T-helper 1 cell treated with Interleukin-12 subunit alpha and Interleukin-12 subunit beta and Interleukin-4 antibody, amounts not matched to agents 30 μg/mL and 1 μg/mL, for 36 hours (primary cell): ENCODE data around the gene ADSS1.
A peak's percentile ranks its signal among the peaks of the same experiment; 100 is the strongest.

Experiments used
- H3K27ac Mint-ChIP-seq: one replicate; pipeline ENCODE4 v1.8.0; 2021; ENCODE audit warnings: mild to moderate bottlenecking, mixed read lengths
- H3K27me3 Mint-ChIP-seq: one replicate; pipeline ENCODE4 v1.8.0; 2021; ENCODE audit warnings: low read depth, mixed read lengths
- H3K36me3 Mint-ChIP-seq: one replicate; pipeline ENCODE4 v1.8.0; 2021; ENCODE audit warnings: low read depth, mixed read lengths
- H3K4me1 Mint-ChIP-seq: one replicate; pipeline ENCODE4 v1.8.0; 2021; ENCODE audit warnings: low read depth, mixed read lengths
- H3K4me3 Mint-ChIP-seq: one replicate; pipeline ENCODE4 v1.8.0; 2021; ENCODE audit warnings: mild to moderate bottlenecking, moderate library complexity, mixed read lengths
- H3K9me3 Mint-ChIP-seq: one replicate; pipeline ENCODE4 v1.8.0; 2021; ENCODE audit warnings: mixed read lengths

Gene ADSS1

GRCh38 chr14:104714066-104714465 lies 10.0 kb upstream of the ADSS1 start:
- peaks cover 11% of the 10 kb centered on the region for H3K36me3 Mint-ChIP-seq
- H3K4me3 Mint-ChIP-seq: no peak overlapping the region

GRCh38 chr14:104714681-104715080 lies 9.3 kb upstream of the ADSS1 start:
- Mint-ChIP-seq H3K27me3 (no peaks in the 10 kb centered on the region), H3K9me3 (no peaks in the 10 kb centered on the region), H3K4me1 (no peaks in the 10 kb centered on the region), H3K36me3 (peaks cover 11% of the 10 kb centered on the region), H3K27ac (no peak overlapping the region), H3K4me3 (no peak overlapping the region)

More at GRCh38 chr14:104714066-104714465, 10.0 kb upstream of the ADSS1 start:
- Mint-ChIP-seq H3K4me1 (no peaks in the 10 kb centered on the region), H3K9me3 (no peaks in the 10 kb centered on the region), H3K27me3 (no peaks in the 10 kb centered on the region), H3K27ac (no peak overlapping the region)

GRCh38 chr14:104715416-104715815 lies 8.6 kb upstream of the ADSS1 start:
- Mint-ChIP-seq H3K9me3 (no peaks in the 10 kb centered on the region), H3K4me3 (no peak overlapping the region), H3K27me3 (no peaks in the 10 kb centered on the region), H3K4me1 (peaks cover 2% of the 10 kb centered on the region), H3K36me3 (peaks cover 8% of the 10 kb centered on the region), H3K27ac (no peak overlapping the region)

GRCh38 chr14:104715871-104716270 lies 8.2 kb upstream of the ADSS1 start:
- no peak overlapping the region for H3K27ac Mint-ChIP-seq

GRCh38 chr14:104717137-104717536 lies 6.9 kb upstream of the ADSS1 start:
- Mint-ChIP-seq H3K27ac (peak overlapping the region; percentile 45), H3K36me3 (peaks cover 7% of the 10 kb centered on the region)

More at GRCh38 chr14:104715871-104716270, 8.2 kb upstream of the ADSS1 start:
- Mint-ChIP-seq H3K27me3 (no peaks in the 10 kb centered on the region), H3K36me3 (peaks cover 7% of the 10 kb centered on the region), H3K9me3 (no peaks in the 10 kb centered on the region), H3K4me3 (no peak overlapping the region), H3K4me1 (peaks cover 2% of the 10 kb centered on the region)

GRCh38 chr14:104717646-104718045 lies 6.4 kb upstream of the ADSS1 start:
- H3K27me3 Mint-ChIP-seq: no peaks in the 10 kb centered on the region
- no peak overlapping the region for H3K4me3 Mint-ChIP-seq
- H3K27ac Mint-ChIP-seq: no peak overlapping the region
- H3K36me3 Mint-ChIP-seq: peaks cover 7% of the 10 kb centered on the region
- H3K9me3 Mint-ChIP-seq: no peaks in the 10 kb centered on the region
- H3K4me1 Mint-ChIP-seq: peaks cover 2% of the 10 kb centered on the region

More at GRCh38 chr14:104717137-104717536, 6.9 kb upstream of the ADSS1 start:
- Mint-ChIP-seq H3K4me3 (no peak overlapping the region), H3K27me3 (no peaks in the 10 kb centered on the region), H3K9me3 (no peaks in the 10 kb centered on the region), H3K4me1 (peaks cover 2% of the 10 kb centered on the region)

GRCh38 chr14:104718147-104718546 lies 5.9 kb upstream of the ADSS1 start:
- Mint-ChIP-seq H3K27me3 (no peaks in the 10 kb centered on the region), H3K36me3 (peaks cover 7% of the 10 kb centered on the region), H3K9me3 (no peaks in the 10 kb centered on the region), H3K27ac (no peak overlapping the region), H3K4me1 (peaks cover 2% of the 10 kb centered on the region), H3K4me3 (no peak overlapping the region)

GRCh38 chr14:104718871-104719270 lies 5.2 kb upstream of the ADSS1 start:
- no peaks in the 10 kb centered on the region for H3K9me3 Mint-ChIP-seq
- H3K36me3 Mint-ChIP-seq: peaks cover 7% of the 10 kb centered on the region
- H3K4me1 Mint-ChIP-seq: peaks cover 2% of the 10 kb centered on the region
- no peaks in the 10 kb centered on the region for H3K27me3 Mint-ChIP-seq
- H3K27ac Mint-ChIP-seq: no peak overlapping the region
- no peak overlapping the region for H3K4me3 Mint-ChIP-seq

- H3K27ac Mint-ChIP-seq: no peak overlapping the region
- peaks cover 7% of the 10 kb centered on the region for H3K36me3 Mint-ChIP-seq
- no peak overlapping the region for H3K4me3 Mint-ChIP-seq
- H3K27me3 Mint-ChIP-seq: no peaks in the 10 kb centered on the region
- H3K9me3 Mint-ChIP-seq: no peaks in the 10 kb centered on the region
- peaks cover 2% of the 10 kb centered on the region for H3K4me1 Mint-ChIP-seq
Observed at GRCh38 chr14:104719343-104719742, 4.7 kb upstream of the ADSS1 start.

- Mint-ChIP-seq H3K4me3 (no peak overlapping the region), H3K9me3 (no peaks in the 10 kb centered on the region), H3K27me3 (no peaks in the 10 kb centered on the region), H3K36me3 (peaks cover 4% of the 10 kb centered on the region), H3K27ac (no peak overlapping the region), H3K4me1 (peaks cover 2% of the 10 kb centered on the region)
Observed at GRCh38 chr14:104721505-104722431, 2.3 kb upstream of the ADSS1 start.

GRCh38 chr14:104722938-104723650 lies 935 bp upstream of the ADSS1 start:
- no peak overlapping the region for H3K27ac Mint-ChIP-seq
- no peaks in the 10 kb centered on the region for H3K9me3 Mint-ChIP-seq
- H3K4me3 Mint-ChIP-seq: no peak overlapping the region
- no peaks in the 10 kb centered on the region for H3K27me3 Mint-ChIP-seq
- H3K4me1 Mint-ChIP-seq: peaks cover 2% of the 10 kb centered on the region
- no peaks in the 10 kb centered on the region for H3K36me3 Mint-ChIP-seq

- H3K36me3 Mint-ChIP-seq: no peaks in the 10 kb centered on the region
- H3K27ac Mint-ChIP-seq: no peak overlapping the region
- H3K9me3 Mint-ChIP-seq: no peaks in the 10 kb centered on the region
- peaks cover 2% of the 10 kb centered on the region for H3K4me1 Mint-ChIP-seq
- H3K4me3 Mint-ChIP-seq: no peak overlapping the region
- no peaks in the 10 kb centered on the region for H3K27me3 Mint-ChIP-seq
Observed at GRCh38 chr14:104724407-104724980, 465 bp downstream of the ADSS1 start.

- peak overlapping the region; percentile 37 for H3K4me3 Mint-ChIP-seq
- H3K36me3 Mint-ChIP-seq: no peaks in the 10 kb centered on the region
- H3K9me3 Mint-ChIP-seq: no peaks in the 10 kb centered on the region
- H3K27ac Mint-ChIP-seq: no peak overlapping the region
- H3K27me3 Mint-ChIP-seq: no peaks in the 10 kb centered on the region
- H3K4me1 Mint-ChIP-seq: no peaks in the 10 kb centered on the region
Observed at GRCh38 chr14:104724981-104725771, 1.1 kb downstream of the ADSS1 start.
